SK-N-SH treated with all-trans-retinoic acid at 6 μM for 48 hours (cell line): ENCODE results near the gene MAP7D1.

Source experiments
- CREB5 ChIP-seq: fragments of 250-450 bp; sonication (Bioruptor Pico); IDR thresholded peaks from 2 replicates; pipeline ENCODE4 v1.5.1; 2020; ENCODE audit warnings: low read depth, mild to moderate bottlenecking, moderate library complexity
- RARB ChIP-seq: fragments of 250-450 bp; sonication (Bioruptor Pico); IDR thresholded peaks from 2 replicates; pipeline ENCODE4 v1.8.0; 2021; ENCODE audit warnings: mild to moderate bottlenecking, moderate library complexity
- TOX ChIP-seq: fragments of 250-450 bp; sonication (Bioruptor Pico); IDR thresholded peaks from 2 replicates; pipeline ENCODE4 v1.8.0; 2021; ENCODE audit warnings: mild to moderate bottlenecking, moderate library complexity, borderline replicate concordance
- ZNF565 ChIP-seq: fragments of 450-650 bp; formaldehyde crosslinking; conservative IDR thresholded peaks from 2 replicates; pipeline ENCODE4 v1.5.0; 2020; ENCODE audit warnings: low read depth, mild to moderate bottlenecking, moderate library complexity
- TF ChIP-seq, protein P1 (sequence below): fragments of 250-450 bp; sonication (Bioruptor Pico); IDR thresholded peaks from 2 replicates; pipeline ENCODE4 v1.8.0; 2020; ENCODE audit warnings: mild to moderate bottlenecking, moderate library complexity, borderline replicate concordance
- TF ChIP-seq, protein P2 (sequence below): fragments of 250-450 bp; sonication (Bioruptor Pico); IDR thresholded peaks from 2 replicates; pipeline ENCODE4 v1.8.0; 2021; ENCODE audit warnings: low read depth, mild to moderate bottlenecking, moderate library complexity, borderline replicate concordance

- TF ChIP-seq RARB (CRISPR knock-in tag) (no peak), CREB5 (CRISPR knock-in tag) (no peak), TOX (CRISPR knock-in tag) (no peak), ZNF565 (no peak)
- TF ChIP-seq, protein P1, sequence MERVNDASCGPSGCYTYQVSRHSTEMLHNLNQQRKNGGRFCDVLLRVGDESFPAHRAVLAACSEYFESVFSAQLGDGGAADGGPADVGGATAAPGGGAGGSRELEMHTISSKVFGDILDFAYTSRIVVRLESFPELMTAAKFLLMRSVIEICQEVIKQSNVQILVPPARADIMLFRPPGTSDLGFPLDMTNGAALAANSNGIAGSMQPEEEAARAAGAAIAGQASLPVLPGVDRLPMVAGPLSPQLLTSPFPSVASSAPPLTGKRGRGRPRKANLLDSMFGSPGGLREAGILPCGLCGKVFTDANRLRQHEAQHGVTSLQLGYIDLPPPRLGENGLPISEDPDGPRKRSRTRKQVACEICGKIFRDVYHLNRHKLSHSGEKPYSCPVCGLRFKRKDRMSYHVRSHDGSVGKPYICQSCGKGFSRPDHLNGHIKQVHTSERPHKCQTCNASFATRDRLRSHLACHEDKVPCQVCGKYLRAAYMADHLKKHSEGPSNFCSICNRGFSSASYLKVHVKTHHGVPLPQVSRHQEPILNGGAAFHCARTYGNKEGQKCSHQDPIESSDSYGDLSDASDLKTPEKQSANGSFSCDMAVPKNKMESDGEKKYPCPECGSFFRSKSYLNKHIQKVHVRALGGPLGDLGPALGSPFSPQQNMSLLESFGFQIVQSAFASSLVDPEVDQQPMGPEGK (CRISPR knock-in tag): no peak
- TF ChIP-seq, protein P2, sequence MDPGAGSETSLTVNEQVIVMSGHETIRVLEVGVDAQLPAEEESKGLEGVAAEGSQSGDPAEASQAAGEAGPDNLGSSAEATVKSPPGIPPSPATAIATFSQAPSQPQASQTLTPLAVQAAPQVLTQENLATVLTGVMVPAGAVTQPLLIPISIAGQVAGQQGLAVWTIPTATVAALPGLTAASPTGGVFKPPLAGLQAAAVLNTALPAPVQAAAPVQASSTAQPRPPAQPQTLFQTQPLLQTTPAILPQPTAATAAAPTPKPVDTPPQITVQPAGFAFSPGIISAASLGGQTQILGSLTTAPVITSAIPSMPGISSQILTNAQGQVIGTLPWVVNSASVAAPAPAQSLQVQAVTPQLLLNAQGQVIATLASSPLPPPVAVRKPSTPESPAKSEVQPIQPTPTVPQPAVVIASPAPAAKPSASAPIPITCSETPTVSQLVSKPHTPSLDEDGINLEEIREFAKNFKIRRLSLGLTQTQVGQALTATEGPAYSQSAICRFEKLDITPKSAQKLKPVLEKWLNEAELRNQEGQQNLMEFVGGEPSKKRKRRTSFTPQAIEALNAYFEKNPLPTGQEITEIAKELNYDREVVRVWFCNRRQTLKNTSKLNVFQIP: no peak
Measured at GRCh38 chr1:36106269-36106668, 49.7 kb upstream of the MAP7D1 start.
